ENCODE measurements around the gene CNTNAP2. TPM values are rescaled to one million over a fixed set of nuclear protein-coding genes. Genes with fewer than 3 reads are reported as not detected.

CNTNAP2 gene
- total and polyA plus RNA-seq, 2 of the 8 experiments (the other 6 are each of a cell fraction or from before 2014, with no cell fraction given): 27.9 to 71.0 TPM

- 68% methylated on average over 12 of the region's 12 CpGs; no CpG with 5 or more reads in 1 of the 2 experiments for WGBS, 2 experiments (ENCODE audit: extremely low coverage in 1 of 2, insufficient coverage in 1 of 2, insufficient read length in 1 of 2, insufficient replicate concordance in 2 of 2, low coverage in 1 of 2, low lambda C conversion rate in 2 of 2, missing lambda C conversion rate in 1 of 2)
- H3K4me1 ChIP-seq (replicated peaks in 1 of 4; ENCODE audit: control insufficient read depth in 3 of 4, insufficient read depth in 4 of 4, low read length in 3 of 4): peaks cover 11 to 33% (median 27%) of the 10 kb centered on the region in 4 experiments
- no peak overlapping the region; a peak in 1 of 7 replicates for H3K9ac ChIP-seq (replicated peaks in 1 of 4; ENCODE audit: extremely low read depth in 1 of 4, low read depth in 3 of 4, low read length in 3 of 4)
- H3K56ac ChIP-seq (replicated peaks; ENCODE audit: insufficient read length, low read depth, low read length): no peak overlapping the region
- H3K4me2 ChIP-seq (ENCODE audit: insufficient read depth in 1 of 2, low read depth in 2 of 2, low read length in 2 of 2): peak overlapping the region; percentile 10 to 26; a peak in 3 of 4 replicates
- H3K27ac ChIP-seq (ENCODE audit: low read depth, low read length): peak overlapping the region; percentile 60
- H4K5ac ChIP-seq (ENCODE audit: insufficient read length, low read depth, low read length): peak overlapping the region; percentile 19
- peak; percentile 66; the same call in 1 of the 2 replicates for TF ChIP-seq E2F6 (IDR thresholded peaks at IDR 0.05)
- TF ChIP-seq EGR1 (IDR thresholded peaks at IDR 0.05; ENCODE audit: borderline replicate concordance, low read depth, low read length): no peak
- TF ChIP-seq EZH2 (IDR thresholded peaks at IDR 0.05; ENCODE audit: low read depth, low read length, severe bottlenecking): no peak
- 0 out of 2 replicates have a peak, but pooled peaks have one; percentile 2 for TF ChIP-seq USF2 (IDR thresholded peaks at IDR 0.05; ENCODE audit: low read length)
- no peak for TF ChIP-seq CHD2 (IDR thresholded peaks at IDR 0.05; ENCODE audit: low read length)
- TF ChIP-seq BACH1 (IDR thresholded peaks at IDR 0.05; ENCODE audit: low read length): no peak
- TF ChIP-seq ATF2 (IDR thresholded peaks at IDR 0.05; ENCODE audit: low read length): no peak
- TF ChIP-seq MAX (IDR thresholded peaks at IDR 0.05): peak; percentile 47
- peak overlapping the region; percentile 81 for H4K91ac ChIP-seq (replicated peaks; ENCODE audit: insufficient read length, low read length)
- H4K8ac ChIP-seq (ENCODE audit: extremely low read depth, insufficient read depth, low read length): no peak overlapping the region
- no peak overlapping the region for H2AFZ ChIP-seq (ENCODE audit: low read length)
- peak overlapping the region; percentile 60; the same call in 1 of the 2 replicates for H2BK5ac ChIP-seq (ENCODE audit: low read depth, low read length)
- H3K18ac ChIP-seq (ENCODE audit: extremely low read depth, low read length): peak overlapping the region; percentile 79; the same call in 1 of the 2 replicates
- peaks cover 0 to 7% of the 10 kb centered on the region in 2 experiments; a peak in 2 of 4 replicates for H3K79me2 ChIP-seq (ENCODE audit: control insufficient read depth in 1 of 2, insufficient read depth in 2 of 2, low read length in 2 of 2)
- FAIRE-seq (peak; percentile 57), DNase-seq (ENCODE audit: low read depth in 1 of 2, low spot score in 2 of 2) (no peak)
- no peak overlapping the region for H3K23ac ChIP-seq (ENCODE audit: insufficient read length)
- peak overlapping the region; percentile 41 for H2BK120ac ChIP-seq (replicated peaks; ENCODE audit: low read depth, low read length)
- no peaks in the 10 kb centered on the region for H3K9me3 ChIP-seq (ENCODE audit: insufficient read depth in 2 of 2, low read depth in 1 of 2, low read length in 1 of 2)
- H3K23me2 ChIP-seq (ENCODE audit: low read depth, low read length): no peaks in the 10 kb centered on the region
- H3K4ac ChIP-seq (replicated peaks; ENCODE audit: insufficient read length, low read depth, low read length): no peak overlapping the region
- H3K79me1 ChIP-seq (ENCODE audit: low read depth, low read length): no peaks in the 10 kb centered on the region
- H2BK12ac ChIP-seq (ENCODE audit: low read depth, low read length): peak overlapping the region; percentile 72; the same call in 1 of the 2 replicates
- no peaks in the 10 kb centered on the region for H4K20me1 ChIP-seq (replicated peaks in 1 of 2; ENCODE audit: control insufficient read depth in 1 of 2, insufficient read depth in 2 of 2, low read length in 2 of 2)
- H2BK15ac ChIP-seq (ENCODE audit: low read length): no peak overlapping the region
- CTCF ChIA-PET (ENCODE audit: partially characterized antibody): no interaction called here
- no peaks in the 10 kb centered on the region for H3K27me3 ChIP-seq (replicated peaks in 1 of 4; ENCODE audit: control insufficient read depth in 3 of 4, extremely low read depth in 1 of 4, insufficient read depth in 3 of 4, low read length in 3 of 4)
- POLR2A ChIA-PET (ENCODE audit: partially characterized antibody): interaction anchor here (0.6 kb wide), 1 partner anchor 34 kb away, joined by 3 read pairs; no protein-coding TSS in a partner anchor
- H3K36me3 ChIP-seq (ENCODE audit: control insufficient read depth in 2 of 4, insufficient read depth in 4 of 4, low read length in 3 of 4): no peaks in the 10 kb centered on the region; a peak in 1 of 8 replicates
- no peak overlapping the region for H2AK5ac ChIP-seq (ENCODE audit: low read depth, low read length)
- peak overlapping the region; percentile 24; the same call in 1 of the 2 replicates for H2BK20ac ChIP-seq (ENCODE audit: low read length)
- no peak overlapping the region for H3K4me3 ChIP-seq (ENCODE audit: extremely low read depth in 1 of 4, insufficient read depth in 2 of 4, low read depth in 3 of 4, low read length in 4 of 4)
- H3K14ac ChIP-seq (ENCODE audit: insufficient read length): no peak overlapping the region
Measured at GRCh38 chr7:148395990-148396716, 2279.6 kb downstream of the CNTNAP2 start.
